ENCODE results near the gene NAT10. TPM values are rescaled to one million over a fixed set of nuclear protein-coding genes. Genes with fewer than 3 reads are reported as not detected.

NAT10 gene
- polyA plus RNA-seq, 2 donors, result 21.9 to 24.0 TPM

- peaks cover 44 to 49% of the 10 kb centered on the region in 2 donors for H3K36me3 ChIP-seq (ENCODE audit: control insufficient read depth in 2 of 2, insufficient read depth in 2 of 2, low read length in 1 of 2)
- no peaks in the 10 kb centered on the region for H3K9me3 ChIP-seq (ENCODE audit: control insufficient read depth in 2 of 2, insufficient read depth in 1 of 2, low read depth in 1 of 2, low read length in 1 of 2)
- H3K27me3 ChIP-seq (ENCODE audit: control insufficient read depth in 1 of 2, insufficient read depth in 2 of 2, low read length in 2 of 2), result no peaks in the 10 kb centered on the region
- 83% methylated on average over 5 of the region's 5 CpGs for WGBS, 2 donors
- no peaks in the 10 kb centered on the region for H3K4me1 ChIP-seq (ENCODE audit: control insufficient read depth in 2 of 2, insufficient read depth in 2 of 2, low read length in 1 of 2)
- no peak overlapping the region for H3K27ac ChIP-seq (ENCODE audit: low read depth in 2 of 2, low read length in 1 of 2)
- no peak overlapping the region for H3K4me3 ChIP-seq (ENCODE audit: low read depth in 1 of 2, low read length in 2 of 2)
These were observed 41.4 kb downstream of the NAT10 start for GRCh38 chr11:34146866-34147265.

DNA sequence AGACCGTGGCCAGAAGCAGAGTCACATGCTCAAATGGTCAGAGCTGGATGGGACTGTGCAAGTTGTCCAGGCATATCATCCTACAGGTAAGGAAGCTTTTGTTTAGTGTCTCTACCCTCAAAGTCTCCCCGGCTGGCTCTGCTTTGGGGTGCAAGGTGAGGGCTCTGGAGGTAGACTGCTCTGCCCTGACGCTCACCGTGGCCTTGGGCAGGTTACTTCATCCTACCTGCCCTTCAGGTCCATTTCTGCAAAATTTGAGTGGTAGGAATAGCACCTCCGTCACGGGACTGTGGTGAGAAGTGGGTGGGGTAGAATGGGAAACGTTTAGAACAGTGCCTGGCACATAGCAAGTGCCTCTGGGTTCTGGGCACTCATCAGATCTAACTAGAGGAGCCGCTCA is 42.2 kb downstream of the NAT10 start:
- WGBS, 2 donors, result 79 to 86% methylated on average over 8 of the region's 8 CpGs
- Histone ChIP-seq H3K27me3 (ENCODE audit: control insufficient read depth in 1 of 2, insufficient read depth in 2 of 2, low read length in 2 of 2) (no peaks in the 10 kb centered on the region), H3K4me3 (ENCODE audit: low read depth in 1 of 2, low read length in 2 of 2) (no peak overlapping the region), H3K4me1 (ENCODE audit: control insufficient read depth in 2 of 2, insufficient read depth in 2 of 2, low read length in 1 of 2) (no peaks in the 10 kb centered on the region), H3K9me3 (ENCODE audit: control insufficient read depth in 2 of 2, insufficient read depth in 1 of 2, low read depth in 1 of 2, low read length in 1 of 2) (no peaks in the 10 kb centered on the region), H3K36me3 (ENCODE audit: control insufficient read depth in 2 of 2, insufficient read depth in 2 of 2, low read length in 1 of 2) (peaks cover 39 to 53% of the 10 kb centered on the region in 2 donors), H3K27ac (ENCODE audit: low read depth in 2 of 2, low read length in 1 of 2) (no peak overlapping the region)

DNA sequence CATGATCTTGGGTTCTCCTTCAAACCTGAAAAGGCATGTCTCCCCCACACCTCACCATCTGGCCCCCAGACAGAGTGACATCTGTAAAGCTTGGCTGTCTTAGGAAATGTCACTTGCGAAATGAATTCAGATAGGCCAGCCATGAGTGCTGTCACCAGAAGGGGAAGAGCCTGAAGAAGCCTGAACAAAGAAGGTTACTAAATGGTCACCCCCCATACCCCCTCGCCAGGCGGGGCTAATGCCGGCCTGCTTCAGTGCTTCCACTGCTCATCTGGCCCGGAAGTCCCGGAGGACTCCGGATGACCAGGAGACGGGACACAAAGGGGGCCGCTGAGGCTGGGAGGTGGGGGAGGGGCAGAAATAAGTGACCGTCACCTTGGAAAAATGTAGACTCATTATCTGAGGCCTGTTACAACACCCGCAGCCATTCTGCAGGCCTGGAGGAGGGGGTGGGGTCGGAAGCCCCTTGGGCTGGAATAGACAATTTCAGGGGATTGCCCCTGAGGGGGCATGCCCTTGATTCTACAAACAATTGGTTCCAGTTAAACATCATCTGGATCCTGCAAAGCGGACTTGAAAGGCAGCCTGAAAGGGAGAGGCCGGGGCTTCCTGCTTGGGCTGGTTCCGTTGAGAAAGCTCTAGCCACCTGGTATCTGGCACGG is 43.2 kb downstream of the NAT10 start:
- 86 to 89% methylated on average over 16 of the region's 16 CpGs for WGBS, 2 donors
- Histone ChIP-seq H3K27ac (ENCODE audit: low read depth in 2 of 2, low read length in 1 of 2) (no peak overlapping the region), H3K9me3 (ENCODE audit: control insufficient read depth in 2 of 2, insufficient read depth in 1 of 2, low read depth in 1 of 2, low read length in 1 of 2) (no peaks in the 10 kb centered on the region), H3K4me1 (ENCODE audit: control insufficient read depth in 2 of 2, insufficient read depth in 2 of 2, low read length in 1 of 2) (peaks cover 0 to 2% of the 10 kb centered on the region in 2 donors), H3K36me3 (ENCODE audit: control insufficient read depth in 2 of 2, insufficient read depth in 2 of 2, low read length in 1 of 2) (peaks cover 30 to 50% of the 10 kb centered on the region in 2 donors), H3K27me3 (ENCODE audit: control insufficient read depth in 1 of 2, insufficient read depth in 2 of 2, low read length in 2 of 2) (no peaks in the 10 kb centered on the region), H3K4me3 (ENCODE audit: low read depth in 1 of 2, low read length in 2 of 2) (no peak overlapping the region)

GRCh38 chr11:34149274-34149673 is 43.8 kb downstream of the NAT10 start:
- Histone ChIP-seq H3K4me1 (ENCODE audit: control insufficient read depth in 2 of 2, insufficient read depth in 2 of 2, low read length in 1 of 2) (peaks cover 0 to 2% of the 10 kb centered on the region in 2 donors), H3K36me3 (ENCODE audit: control insufficient read depth in 2 of 2, insufficient read depth in 2 of 2, low read length in 1 of 2) (peaks cover 25 to 53% of the 10 kb centered on the region in 2 donors), H3K27ac (ENCODE audit: low read depth in 2 of 2, low read length in 1 of 2) (no peak overlapping the region), H3K9me3 (ENCODE audit: control insufficient read depth in 2 of 2, insufficient read depth in 1 of 2, low read depth in 1 of 2, low read length in 1 of 2) (no peaks in the 10 kb centered on the region), H3K4me3 (ENCODE audit: low read depth in 1 of 2, low read length in 2 of 2) (no peak overlapping the region), H3K27me3 (ENCODE audit: control insufficient read depth in 1 of 2, insufficient read depth in 2 of 2, low read length in 2 of 2) (no peaks in the 10 kb centered on the region)
- 94 to 96% methylated on average over 7 of the region's 7 CpGs for WGBS, 2 donors

DNA sequence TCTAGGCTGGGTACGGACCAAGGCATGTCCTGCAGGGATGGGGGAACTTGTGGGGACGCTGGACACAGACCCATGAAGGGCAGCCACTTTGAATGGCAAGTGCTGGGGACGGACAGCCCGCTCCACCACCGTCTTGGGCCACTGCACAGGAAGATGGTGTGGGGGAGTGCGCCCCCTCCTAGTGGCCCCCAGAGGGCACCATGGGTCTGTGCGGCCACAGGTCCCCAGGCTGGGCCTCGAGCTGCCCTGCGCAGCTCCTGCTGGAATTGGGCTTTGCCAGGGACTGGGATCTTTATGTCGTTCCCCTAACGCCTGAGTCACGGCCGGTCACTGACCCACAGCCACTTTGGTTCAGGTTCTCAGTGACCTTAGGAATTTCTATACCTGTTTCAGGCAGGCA is 44.4 kb downstream of the NAT10 start:
- Histone ChIP-seq H3K4me1 (ENCODE audit: control insufficient read depth in 2 of 2, insufficient read depth in 2 of 2, low read length in 1 of 2) (peaks cover 0 to 2% of the 10 kb centered on the region in 2 donors), H3K27ac (ENCODE audit: low read depth in 2 of 2, low read length in 1 of 2) (no peak overlapping the region), H3K9me3 (ENCODE audit: control insufficient read depth in 2 of 2, insufficient read depth in 1 of 2, low read depth in 1 of 2, low read length in 1 of 2) (no peaks in the 10 kb centered on the region), H3K4me3 (ENCODE audit: low read depth in 1 of 2, low read length in 2 of 2) (no peak overlapping the region), H3K36me3 (ENCODE audit: control insufficient read depth in 2 of 2, insufficient read depth in 2 of 2, low read length in 1 of 2) (peaks cover 25 to 51% of the 10 kb centered on the region in 2 donors), H3K27me3 (ENCODE audit: control insufficient read depth in 1 of 2, insufficient read depth in 2 of 2, low read length in 2 of 2) (no peaks in the 10 kb centered on the region)
- WGBS, 2 donors, result 82 to 85% methylated on average over 13 of the region's 13 CpGs

- Histone ChIP-seq H3K4me1 (ENCODE audit: control insufficient read depth in 2 of 2, insufficient read depth in 2 of 2, low read length in 1 of 2) (peaks cover 2% of the 10 kb centered on the region in 2 donors), H3K27ac (ENCODE audit: low read depth in 2 of 2, low read length in 1 of 2) (no peak overlapping the region), H3K36me3 (ENCODE audit: control insufficient read depth in 2 of 2, insufficient read depth in 2 of 2, low read length in 1 of 2) (peaks cover 25 to 48% of the 10 kb centered on the region in 2 donors), H3K27me3 (ENCODE audit: control insufficient read depth in 1 of 2, insufficient read depth in 2 of 2, low read length in 2 of 2) (no peaks in the 10 kb centered on the region), H3K4me3 (ENCODE audit: low read depth in 1 of 2, low read length in 2 of 2) (no peak overlapping the region), H3K9me3 (ENCODE audit: control insufficient read depth in 2 of 2, insufficient read depth in 1 of 2, low read depth in 1 of 2, low read length in 1 of 2) (no peaks in the 10 kb centered on the region)
- WGBS, 2 donors, result 65 to 67% methylated on average over 6 of the region's 6 CpGs
These were observed 45.2 kb downstream of the NAT10 start for GRCh38 chr11:34150494-34151151.

DNA sequence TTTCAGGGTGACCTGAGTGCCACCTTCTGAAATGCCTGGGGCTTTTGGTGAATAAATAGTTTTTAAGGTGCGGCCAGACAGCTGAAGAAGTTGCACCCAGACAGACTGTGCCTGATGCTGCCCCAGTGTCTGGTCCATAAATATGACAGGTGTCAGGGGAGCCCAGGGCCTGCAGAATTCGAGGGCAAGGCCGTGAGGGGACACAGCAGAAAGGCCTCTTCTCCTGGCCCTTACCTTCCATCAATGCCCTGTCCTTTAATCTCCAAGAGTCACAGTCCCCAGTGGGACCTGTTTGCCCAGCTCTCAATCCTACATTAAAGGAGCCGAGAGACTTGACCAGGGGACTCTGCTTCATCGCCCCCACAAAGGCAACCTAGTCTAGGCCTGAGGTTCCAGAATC is 45.7 kb downstream of the NAT10 start:
- Histone ChIP-seq H3K4me3 (ENCODE audit: low read depth in 1 of 2, low read length in 2 of 2) (no peak overlapping the region), H3K27ac (ENCODE audit: low read depth in 2 of 2, low read length in 1 of 2) (no peak overlapping the region), H3K4me1 (ENCODE audit: control insufficient read depth in 2 of 2, insufficient read depth in 2 of 2, low read length in 1 of 2) (peaks cover 2 to 4% of the 10 kb centered on the region in 2 donors), H3K36me3 (ENCODE audit: control insufficient read depth in 2 of 2, insufficient read depth in 2 of 2, low read length in 1 of 2) (peaks cover 24 to 46% of the 10 kb centered on the region in 2 donors), H3K9me3 (ENCODE audit: control insufficient read depth in 2 of 2, insufficient read depth in 1 of 2, low read depth in 1 of 2, low read length in 1 of 2) (no peaks in the 10 kb centered on the region), H3K27me3 (ENCODE audit: control insufficient read depth in 1 of 2, insufficient read depth in 2 of 2, low read length in 2 of 2) (no peaks in the 10 kb centered on the region)
- 92% methylated on average over 5 of the region's 5 CpGs for WGBS, 2 donors

DNA sequence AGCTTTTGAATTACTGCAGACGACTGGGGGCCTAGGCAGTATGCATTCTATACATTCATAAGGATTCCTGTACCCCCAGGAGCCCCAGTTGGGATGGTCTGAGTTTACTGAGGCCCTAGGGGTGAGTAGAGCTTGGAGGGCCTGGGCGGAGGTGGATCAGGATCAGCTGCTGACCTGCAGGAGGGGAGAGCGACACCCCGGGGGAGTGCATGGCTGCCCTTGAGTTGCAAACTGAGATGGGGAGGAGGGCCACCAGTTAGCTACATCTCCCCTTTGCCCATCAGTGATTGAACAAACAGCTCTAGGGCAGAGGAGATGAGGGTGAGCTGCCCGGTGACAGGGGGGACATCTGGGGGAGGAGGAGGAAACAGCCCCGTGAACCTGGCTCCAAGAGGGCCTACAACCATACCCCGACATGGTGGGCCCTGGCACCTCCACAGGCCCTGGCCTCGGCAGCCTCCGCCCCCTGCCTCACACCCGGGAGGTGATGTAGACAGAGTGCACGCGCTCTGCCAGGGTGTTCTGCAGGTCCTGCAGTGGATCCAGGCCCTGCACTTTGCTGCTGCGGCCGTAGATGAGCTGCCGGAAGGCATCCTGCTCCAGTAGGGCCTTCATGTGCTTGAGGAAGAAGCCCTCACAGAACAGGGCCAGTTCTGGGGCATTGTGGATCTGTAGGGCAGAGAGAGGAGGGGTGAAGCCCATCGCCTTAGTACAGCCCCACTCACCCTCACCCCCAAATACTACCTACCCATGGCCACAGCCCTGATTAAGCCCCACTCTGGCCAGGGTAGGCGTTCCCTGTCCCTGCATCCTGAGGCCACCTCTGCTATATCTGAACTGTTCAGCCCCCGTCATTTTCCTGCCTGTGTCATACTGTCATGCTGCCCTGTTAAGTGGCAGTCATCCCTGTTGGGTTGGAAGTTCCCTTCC is 46.8 kb downstream of the NAT10 start:
- H3K9me3 ChIP-seq (ENCODE audit: control insufficient read depth in 2 of 2, insufficient read depth in 1 of 2, low read depth in 1 of 2, low read length in 1 of 2), result no peaks in the 10 kb centered on the region
- H3K27ac ChIP-seq (ENCODE audit: low read depth in 2 of 2, low read length in 1 of 2), result no peak overlapping the region
- peaks cover 2 to 4% of the 10 kb centered on the region in 2 donors for H3K4me1 ChIP-seq (ENCODE audit: control insufficient read depth in 2 of 2, insufficient read depth in 2 of 2, low read length in 1 of 2)
- no peaks in the 10 kb centered on the region for H3K27me3 ChIP-seq (ENCODE audit: control insufficient read depth in 1 of 2, insufficient read depth in 2 of 2, low read length in 2 of 2)
- WGBS, 2 donors, result 86 to 91% methylated on average over 18 of the region's 18 CpGs
- H3K4me3 ChIP-seq (ENCODE audit: low read depth in 1 of 2, low read length in 2 of 2), result no peak overlapping the region
- peaks cover 14 to 37% of the 10 kb centered on the region in 2 donors for H3K36me3 ChIP-seq (ENCODE audit: control insufficient read depth in 2 of 2, insufficient read depth in 2 of 2, low read length in 1 of 2)

DNA sequence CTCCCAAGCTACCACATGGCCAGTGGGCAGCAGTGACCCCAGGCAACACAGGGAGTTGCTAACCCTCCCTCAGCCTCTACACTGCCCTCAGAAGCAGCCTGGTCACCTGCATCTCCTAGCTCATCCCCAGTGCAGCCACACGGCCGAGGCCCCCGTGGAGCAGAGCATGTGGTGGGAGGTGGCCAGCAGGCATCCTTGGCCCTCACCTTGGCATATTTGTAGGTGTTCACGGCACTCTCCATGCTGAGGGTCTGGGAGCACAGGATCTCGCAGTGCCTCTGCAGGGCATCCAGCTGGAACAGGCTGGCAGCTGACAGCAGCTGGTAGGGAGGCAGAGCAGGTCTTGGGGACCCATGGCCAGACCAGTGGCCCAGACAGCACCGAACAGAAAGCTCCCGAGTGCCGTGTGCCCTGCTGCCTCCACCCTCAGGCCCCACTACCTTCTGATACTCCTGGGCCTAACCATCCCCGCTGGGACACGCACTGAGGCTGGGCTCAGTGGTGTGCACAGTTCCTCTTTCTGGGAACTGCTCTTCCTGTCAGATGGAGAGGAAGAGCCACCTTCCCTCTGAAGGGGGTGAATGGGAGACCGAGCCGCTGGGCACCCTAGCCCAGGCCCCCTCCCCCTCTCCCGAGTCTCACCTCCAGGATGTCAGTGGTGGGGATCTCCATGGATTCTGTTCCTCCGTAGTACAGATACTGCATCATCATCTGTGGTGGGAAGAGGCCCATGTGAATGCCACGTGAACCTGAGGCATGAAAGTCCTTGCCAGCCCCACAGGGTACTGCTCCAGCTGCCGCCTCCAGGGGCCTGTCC is 48.8 kb downstream of the NAT10 start:
- peaks cover 2 to 4% of the 10 kb centered on the region in 2 donors for H3K4me1 ChIP-seq (ENCODE audit: control insufficient read depth in 2 of 2, insufficient read depth in 2 of 2, low read length in 1 of 2)
- H3K27ac ChIP-seq (ENCODE audit: low read depth in 2 of 2, low read length in 1 of 2), result no peak overlapping the region
- H3K27me3 ChIP-seq (ENCODE audit: control insufficient read depth in 1 of 2, insufficient read depth in 2 of 2, low read length in 2 of 2), result no peaks in the 10 kb centered on the region
- WGBS, 2 donors, result 73 to 74% methylated on average over 16 of the region's 16 CpGs
- no peaks in the 10 kb centered on the region for H3K9me3 ChIP-seq (ENCODE audit: control insufficient read depth in 2 of 2, insufficient read depth in 1 of 2, low read depth in 1 of 2, low read length in 1 of 2)
- peaks cover 4 to 26% of the 10 kb centered on the region in 2 donors for H3K36me3 ChIP-seq (ENCODE audit: control insufficient read depth in 2 of 2, insufficient read depth in 2 of 2, low read length in 1 of 2)
- H3K4me3 ChIP-seq (ENCODE audit: low read depth in 1 of 2, low read length in 2 of 2), result no peak overlapping the region

Measured in esophagus (tissue), 2 donors.